Activated CD8-positive, alpha-beta memory T cell treated with anti-CD3 and anti-CD28 coated beads for 4 hours (primary cell): ENCODE measurements around the gene TPPP3.

Experiments used
- DNase-seq, 2 donors: peaks; one replicate each; pipeline ENCODE4 v3.0.0-alpha.2; 2020; ENCODE audit warnings: low read depth in 2 of 2

Gene TPPP3

DNA sequence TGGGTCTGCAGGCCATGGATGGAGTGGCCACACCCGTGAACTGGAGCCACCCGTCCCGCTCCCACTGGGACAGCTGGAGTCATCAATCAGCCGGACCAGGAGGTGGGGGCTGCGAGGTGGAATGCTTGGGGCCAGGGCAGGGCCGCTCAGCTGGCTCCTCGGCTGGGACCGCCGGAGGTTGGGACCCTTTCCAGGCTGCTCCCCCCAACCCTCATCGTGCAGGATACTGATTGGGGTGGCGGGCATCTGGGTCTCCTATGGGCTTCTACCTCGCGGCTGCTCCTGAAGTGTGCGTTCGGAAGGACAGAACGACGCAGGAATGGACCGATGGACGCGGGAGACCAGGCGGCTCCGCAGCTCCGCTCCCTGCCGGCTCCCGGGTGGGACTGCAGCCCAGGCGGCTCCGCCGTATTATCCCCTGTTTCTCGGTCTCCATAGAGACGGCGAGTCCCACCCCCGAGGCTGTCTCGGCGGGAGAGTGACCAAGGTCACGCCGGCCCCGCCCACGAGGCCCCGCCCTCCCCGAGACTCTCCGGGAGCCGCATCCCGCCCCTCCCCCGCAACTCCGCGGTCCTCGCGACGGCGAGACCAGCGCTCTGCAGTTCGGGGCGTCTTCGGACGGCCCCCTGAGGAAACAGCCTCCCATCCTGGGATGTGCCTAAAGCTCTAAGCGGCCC lies at the start of gene TPPP3:
Gene TPPP3, minus strand, starts transcription at position 388 of the 677 bp plus-strand sequence. CDS start 2,387 bp downstream, outside the sequence.
- DNase-seq = no peak

- no peak for DNase-seq
Observed at GRCh38 chr16:67442581-67443255, 49.4 kb upstream of the TPPP3 start.

DNA sequence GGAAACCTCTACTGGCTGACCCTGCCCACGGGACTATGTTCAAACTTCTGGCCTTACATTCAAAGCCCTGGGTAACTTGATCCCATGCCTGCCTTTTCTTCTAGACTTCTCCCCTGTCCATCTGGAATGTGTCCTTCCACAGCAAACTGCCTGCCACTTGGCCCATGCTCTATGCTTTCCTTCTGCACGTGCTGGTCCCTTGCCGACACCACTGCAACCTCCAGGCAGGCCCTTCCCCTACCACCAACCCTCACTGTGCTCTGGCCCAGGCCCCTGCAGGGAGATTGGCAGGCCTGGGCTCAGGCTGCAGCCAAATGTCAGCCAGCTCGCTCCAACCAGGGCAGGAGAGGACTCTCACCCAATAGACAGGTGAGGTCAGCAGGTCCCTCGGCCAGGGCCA lies 48.6 kb upstream of the TPPP3 start:
- DNase-seq = no peak

DNA sequence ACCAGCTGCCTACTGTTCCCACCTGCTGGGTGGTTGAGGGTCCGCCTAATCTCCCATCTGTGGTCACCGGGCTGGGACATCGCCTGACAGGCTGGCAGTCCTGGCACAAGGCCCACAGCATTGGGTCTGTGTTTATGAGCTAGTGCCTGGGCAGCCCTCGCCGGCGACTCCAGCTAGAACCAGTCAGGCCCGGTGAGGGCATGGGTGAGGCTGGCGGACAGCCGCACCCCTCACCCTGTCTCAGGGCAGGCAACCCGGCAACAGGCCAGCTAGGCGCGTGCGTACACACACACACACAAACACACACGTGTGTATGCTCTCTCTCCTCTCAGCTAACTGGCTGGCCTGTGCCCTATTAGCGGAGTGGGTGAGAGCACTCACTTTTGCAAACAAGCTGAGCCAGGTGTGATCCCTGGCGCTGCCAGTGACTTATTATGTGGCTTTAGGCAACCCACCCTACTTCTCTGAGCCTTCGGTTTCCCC lies 48.0 kb upstream of the TPPP3 start:
- DNase-seq = no peak

GRCh38 chr16:67438824-67439393 lies 45.6 kb upstream of the TPPP3 start:
- DNase-seq = no peak

DNA sequence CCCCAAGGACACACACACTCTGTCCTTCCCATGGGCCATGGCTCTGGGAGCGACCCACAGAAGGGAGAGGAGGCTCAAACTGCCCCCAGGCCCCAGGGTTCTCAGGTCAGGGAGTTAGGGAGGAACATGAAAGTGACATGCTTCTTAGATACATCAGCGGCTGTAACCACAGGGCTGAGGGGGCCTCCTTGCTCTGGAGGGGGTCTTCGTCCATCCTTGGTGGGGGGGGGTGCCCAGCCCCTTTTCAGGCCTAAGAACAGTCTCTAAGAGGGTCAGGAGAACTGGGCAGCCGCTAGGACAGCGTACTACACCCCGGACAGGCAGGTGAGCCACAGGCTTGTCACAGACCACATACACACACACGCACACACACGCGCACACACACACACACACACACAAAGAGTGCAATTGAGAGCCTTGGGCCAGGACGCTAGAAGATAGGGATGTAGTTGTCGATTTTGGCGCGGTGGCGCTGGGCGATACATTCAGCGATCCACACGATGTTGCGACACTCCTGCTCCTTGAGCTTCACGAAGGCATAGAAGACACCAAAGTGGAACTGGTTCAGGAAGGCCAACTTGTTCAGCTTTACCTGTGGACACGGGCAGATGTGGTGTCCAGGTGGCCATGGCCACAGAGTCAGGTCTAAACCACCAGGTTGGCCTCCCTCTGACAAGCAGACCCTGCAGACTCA lies 44.9 kb upstream of the TPPP3 start:
- DNase-seq = no peak

- DNase-seq = no peak
Observed at GRCh38 chr16:67437513-67437912, 44.2 kb upstream of the TPPP3 start.

DNA sequence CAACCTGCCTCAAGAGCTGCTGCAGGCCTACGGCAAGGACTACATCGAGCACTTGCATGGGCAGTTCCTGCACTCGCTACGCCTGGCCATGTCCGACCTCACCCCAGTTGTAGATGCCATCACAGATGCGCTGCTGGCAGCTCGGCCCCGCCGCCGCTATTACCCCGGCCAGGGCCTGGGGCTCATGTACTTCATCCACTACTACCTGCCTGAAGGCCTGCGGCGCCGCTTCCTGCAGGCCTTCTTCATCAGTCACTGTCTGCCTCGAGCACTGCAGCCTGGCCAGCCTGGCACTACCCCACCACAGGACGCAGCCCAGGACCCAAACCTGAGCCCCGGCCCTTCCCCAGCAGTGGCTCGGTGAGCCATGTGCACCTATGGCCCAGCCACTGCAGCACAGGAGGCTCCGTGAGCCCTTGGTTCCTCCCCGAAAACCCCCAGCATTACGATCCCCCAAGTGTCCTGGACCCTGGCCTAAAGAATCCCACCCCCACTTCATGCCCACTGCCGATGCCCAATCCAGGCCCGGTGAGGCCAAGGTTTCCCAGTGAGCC lies 43.4 kb upstream of the TPPP3 start:
- DNase-seq = no peak

DNA sequence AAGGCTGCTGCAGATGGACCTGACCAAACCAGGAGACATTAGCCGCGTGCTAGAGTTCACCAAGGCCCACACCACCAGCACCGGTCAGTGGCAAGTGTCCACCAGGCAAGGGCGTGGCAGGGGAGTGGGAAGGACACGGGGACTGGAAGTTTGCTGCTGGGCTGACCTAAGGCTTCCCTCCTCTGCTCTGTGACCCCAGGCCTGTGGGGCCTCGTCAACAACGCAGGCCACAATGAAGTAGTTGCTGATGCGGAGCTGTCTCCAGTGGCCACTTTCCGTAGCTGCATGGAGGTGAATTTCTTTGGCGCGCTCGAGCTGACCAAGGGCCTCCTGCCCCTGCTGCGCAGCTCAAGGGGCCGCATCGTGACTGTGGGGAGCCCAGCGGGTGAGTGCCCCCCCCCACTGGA lies 42.5 kb upstream of the TPPP3 start:
- DNase-seq = no peak

GRCh38 chr16:67433131-67433719 lies 39.9 kb upstream of the TPPP3 start:
- DNase-seq = no peak

GRCh38 chr16:67432506-67432890 lies 39.2 kb upstream of the TPPP3 start:
- no peak for DNase-seq

DNA sequence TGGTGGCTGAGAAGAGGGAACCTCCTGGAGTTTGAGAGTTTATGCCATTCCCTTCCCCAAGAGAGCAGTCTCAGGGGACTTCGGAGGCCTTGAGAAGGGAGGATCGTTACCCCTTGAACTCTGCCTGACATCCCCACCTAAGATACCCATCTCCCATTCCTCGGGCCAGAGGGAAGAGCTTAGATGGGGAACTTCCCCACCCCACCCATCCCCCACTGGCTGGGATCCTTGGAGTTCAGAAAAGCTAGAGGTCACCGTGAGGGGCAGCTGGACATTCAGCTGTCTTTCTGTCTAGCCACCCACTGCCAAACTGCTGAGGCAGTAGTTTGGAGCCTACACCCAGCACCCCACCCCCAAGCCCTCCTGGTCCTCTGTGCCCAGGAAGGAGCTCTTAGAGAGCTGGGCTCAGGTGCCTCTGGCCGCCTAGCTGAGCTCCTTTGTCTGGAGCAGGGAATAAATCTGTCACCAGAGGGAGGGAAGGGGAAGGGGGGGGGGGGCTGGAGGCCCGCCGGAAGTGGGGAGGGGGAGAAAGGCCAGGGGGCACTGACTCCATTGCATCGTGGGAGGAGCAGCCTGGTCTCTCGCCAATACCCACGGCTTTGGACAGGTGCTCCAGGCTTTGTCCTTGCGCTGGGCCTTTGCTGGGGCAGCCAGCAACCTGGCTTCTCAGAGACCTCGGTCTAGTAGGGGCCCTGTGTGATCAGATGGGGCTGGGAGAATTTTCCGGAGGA lies 38.6 kb upstream of the TPPP3 start:
- DNase-seq = no peak

DNA sequence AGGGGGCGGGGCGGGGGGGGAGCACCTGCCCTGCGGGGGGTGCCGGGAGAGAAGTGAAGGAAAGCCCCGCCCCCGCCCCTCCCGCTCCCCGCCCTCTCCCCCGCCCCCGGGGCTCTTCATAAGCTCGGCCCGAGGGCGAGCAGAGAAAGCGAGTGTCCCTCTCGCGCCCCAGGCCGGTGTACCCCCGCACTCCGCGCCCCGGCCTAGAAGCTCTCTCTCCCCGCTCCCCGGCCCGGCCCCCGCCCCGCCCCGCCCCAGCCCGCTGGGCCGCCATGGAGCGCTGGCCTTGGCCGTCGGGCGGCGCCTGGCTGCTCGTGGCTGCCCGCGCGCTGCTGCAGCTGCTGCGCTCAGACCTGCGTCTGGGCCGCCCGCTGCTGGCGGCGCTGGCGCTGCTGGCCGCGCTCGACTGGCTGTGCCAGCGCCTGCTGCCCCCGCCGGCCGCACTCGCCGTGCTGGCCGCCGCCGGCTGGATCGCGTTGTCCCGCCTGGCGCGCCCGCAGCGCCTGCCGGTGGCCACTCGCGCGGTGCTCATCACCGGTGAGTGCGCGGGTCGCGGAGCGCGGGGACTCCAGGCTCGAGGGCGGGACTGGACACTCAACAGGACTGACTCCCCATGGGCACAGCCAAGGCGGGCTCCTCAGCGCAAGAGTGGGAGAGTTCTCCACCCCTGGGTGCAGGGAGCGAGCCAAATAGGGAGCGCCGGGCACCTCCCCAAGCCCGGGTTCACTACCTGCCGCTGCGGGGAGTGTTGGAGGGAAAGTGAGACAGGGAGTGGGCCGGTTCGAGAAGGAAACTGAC lies 37.9 kb upstream of the TPPP3 start, which contains the start of gene HSD11B2:
Gene HSD11B2, plus strand, starts transcription at position 145 of the 798 bp plus-strand sequence. Its CDS starts 128 bp downstream, at position 273.
- no peak for DNase-seq

DNA sequence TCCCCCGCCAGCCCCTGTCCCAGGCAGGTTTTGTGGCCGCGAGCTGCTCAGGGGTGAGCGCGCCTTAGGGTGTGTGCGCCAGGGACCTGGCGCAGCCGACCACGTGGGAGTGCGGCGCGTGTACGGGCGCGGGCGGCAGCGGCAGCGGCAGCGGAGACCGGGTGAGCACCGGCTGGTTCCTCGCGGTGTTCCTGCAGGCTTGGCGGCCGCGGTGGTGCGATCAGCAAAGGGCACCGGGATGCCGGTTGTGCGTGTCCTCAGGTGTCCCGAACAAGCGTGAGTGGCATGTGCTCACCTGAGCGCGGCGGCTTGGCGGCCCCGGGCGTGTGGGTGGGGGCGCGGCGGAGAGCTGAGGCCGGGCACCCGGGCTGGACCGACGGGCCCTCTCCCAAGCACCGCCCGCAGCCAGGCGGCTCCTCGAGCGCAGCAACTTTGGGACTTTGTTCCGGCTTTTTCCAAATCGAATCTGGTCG lies 37.2 kb upstream of the TPPP3 start:
- peak in 1 of 2 donors; percentile 13 for DNase-seq

DNA sequence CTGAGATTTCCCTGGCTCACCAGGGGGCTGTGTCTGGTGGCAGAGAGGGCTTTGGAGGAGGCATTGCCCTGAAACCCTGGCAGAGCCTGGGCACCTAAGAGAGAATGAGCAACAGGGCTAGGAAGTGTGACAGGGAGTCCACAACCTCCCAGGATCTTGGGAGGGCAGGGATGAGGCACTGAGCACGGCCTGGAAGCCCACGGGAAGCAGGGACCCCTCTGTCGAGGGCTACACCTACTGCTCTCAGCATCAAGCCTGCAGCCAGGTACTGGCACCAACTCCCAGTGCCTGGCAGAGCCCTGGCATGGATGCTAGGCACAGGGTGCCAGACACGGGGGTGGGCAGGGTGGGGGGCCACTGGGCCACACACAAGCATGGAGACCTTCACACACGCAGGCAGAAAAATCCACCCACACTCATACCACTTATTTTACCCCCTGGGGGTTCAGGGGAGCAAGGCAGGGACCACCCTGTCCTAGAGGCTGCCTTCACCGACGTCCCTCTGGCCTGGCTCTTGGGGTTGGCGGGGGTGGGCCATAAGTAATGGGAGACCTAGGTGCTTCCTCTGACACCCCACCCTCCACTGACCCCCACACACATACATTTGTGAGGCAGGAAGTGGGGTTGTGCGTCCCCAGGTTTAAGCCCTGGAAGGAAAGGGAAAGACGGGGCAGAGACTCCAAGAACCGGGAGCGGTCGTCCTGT lies 36.7 kb upstream of the TPPP3 start:
- no peak for DNase-seq

- no peak for DNase-seq
Observed at GRCh38 chr16:67429053-67429798, 35.9 kb upstream of the TPPP3 start.

DNA sequence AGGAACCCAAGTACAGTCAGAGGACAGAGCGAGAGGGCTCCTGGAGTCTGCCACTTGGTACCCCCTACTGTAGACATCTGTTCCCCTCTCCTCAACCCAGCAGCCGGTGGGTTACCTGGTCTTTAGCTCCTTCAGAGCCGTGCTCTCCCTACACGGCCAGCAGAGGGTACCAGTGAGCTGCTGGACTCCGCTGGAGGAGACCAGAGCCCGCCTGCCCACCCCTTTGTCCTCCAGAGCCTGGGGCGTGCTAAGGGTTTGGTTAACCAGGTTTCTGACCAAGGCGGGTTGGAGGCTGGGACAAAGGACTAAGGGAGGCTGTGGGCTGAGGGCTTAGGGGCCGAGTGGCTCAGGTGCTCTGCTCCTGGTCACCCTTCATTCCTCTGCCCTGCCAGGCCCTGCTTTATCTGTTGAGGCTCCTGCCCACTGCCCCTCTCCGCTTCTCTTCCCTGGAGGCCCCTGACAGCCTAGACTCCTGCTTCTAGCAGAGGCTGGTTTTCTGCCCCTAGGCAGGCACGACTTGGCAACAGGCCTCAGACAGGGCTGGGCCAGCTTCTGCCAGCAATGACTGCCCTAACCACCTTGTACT lies 34.9 kb upstream of the TPPP3 start:
- DNase-seq = peak; percentile 16 to 23

DNA sequence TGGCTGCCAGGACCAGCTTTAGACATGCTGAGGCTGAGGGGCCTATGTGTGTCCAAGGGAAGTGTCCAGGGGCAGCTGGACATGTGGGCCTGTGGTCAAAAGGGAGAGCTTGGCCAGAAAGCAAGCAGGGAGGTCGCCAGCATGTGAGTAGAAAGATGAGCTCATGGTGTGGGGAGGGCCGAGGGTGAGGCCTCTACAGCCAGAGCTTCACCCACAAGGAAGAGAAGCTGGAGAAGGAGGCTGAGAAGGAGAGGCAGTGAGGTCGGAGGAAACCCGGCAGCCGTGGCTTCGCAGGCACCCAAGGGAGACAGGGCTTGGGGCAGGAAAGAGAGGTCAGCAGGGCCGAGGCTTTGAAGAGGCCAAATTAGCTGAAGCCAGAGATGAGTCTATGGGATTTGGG lies 33.7 kb upstream of the TPPP3 start:
- DNase-seq = no peak
